HG03066 (cell line): ENCODE measurements around the gene SMARCA2.
A peak's percentile ranks its signal among the peaks of the same experiment; 100 is the strongest.

Source experiments
- ATAC-seq: cut with Tn5 transposase; IDR thresholded peaks from one replicate; pipeline ENCODE4 v1.9.1; 2021; ENCODE audit warnings: low read depth; ENCODE audit not compliant: unreplicated experiment

The SMARCA2 gene

GRCh38 chr9:2199999-2200796 is 185.1 kb downstream of the SMARCA2 start:
- no peak for ATAC-seq

GRCh38 chr9:2208465-2208864 is 193.3 kb downstream of the SMARCA2 start:
- ATAC-seq: no peak

- no peak for ATAC-seq
Observed at GRCh38 chr9:2208991-2209390, 193.8 kb downstream of the SMARCA2 start.

- ATAC-seq: no peak
Observed at GRCh38 chr9:2209400-2209799, 194.3 kb downstream of the SMARCA2 start.

GRCh38 chr9:2210201-2210600 is 195.1 kb downstream of the SMARCA2 start:
- ATAC-seq: no peak

GRCh38 chr9:2213830-2214468 is 198.8 kb downstream of the SMARCA2 start:
- no peak for ATAC-seq

GRCh38 chr9:2214707-2215106 is 199.6 kb downstream of the SMARCA2 start:
- ATAC-seq: no peak

GRCh38 chr9:2215921-2216441 is 200.8 kb downstream of the SMARCA2 start:
- no peak for ATAC-seq

GRCh38 chr9:2216591-2216990 is 201.4 kb downstream of the SMARCA2 start:
- no peak for ATAC-seq

- ATAC-seq: no peak
Observed at GRCh38 chr9:2217540-2217939, 202.4 kb downstream of the SMARCA2 start.

GRCh38 chr9:2220036-2220435 is 204.9 kb downstream of the SMARCA2 start:
- ATAC-seq: no peak

GRCh38 chr9:2227144-2227867 is 212.2 kb downstream of the SMARCA2 start:
- ATAC-seq: no peak

- ATAC-seq: no peak
Observed at GRCh38 chr9:2228132-2228531, 213.0 kb downstream of the SMARCA2 start.

GRCh38 chr9:2228641-2229040 is 213.5 kb downstream of the SMARCA2 start:
- no peak for ATAC-seq

- ATAC-seq: peak; percentile 55
Observed at GRCh38 chr9:2229109-2229721, 214.1 kb downstream of the SMARCA2 start.

GRCh38 chr9:2230362-2230761 is 215.2 kb downstream of the SMARCA2 start:
- ATAC-seq: no peak

- ATAC-seq: no peak
Observed at GRCh38 chr9:2231101-2231500, 216.0 kb downstream of the SMARCA2 start.

GRCh38 chr9:2231829-2232228 is 216.7 kb downstream of the SMARCA2 start:
- ATAC-seq: no peak

GRCh38 chr9:2233274-2233673 is 218.1 kb downstream of the SMARCA2 start:
- ATAC-seq: no peak

GRCh38 chr9:2234371-2234893 is 219.3 kb downstream of the SMARCA2 start:
- ATAC-seq: no peak

- ATAC-seq: no peak
Observed at GRCh38 chr9:2235623-2236022, 220.5 kb downstream of the SMARCA2 start.
